Measurements from ENCODE around the gene POU6F2.

Gene POU6F2

GRCh38 chr7:39158367-39158766 is 180.7 kb downstream of the POU6F2 start:
- H3K27ac ChIP-seq (ENCODE audit: low read length), result no peak overlapping the region
- H2AFZ ChIP-seq (ENCODE audit: low read length), result no peak overlapping the region
- H3K4me3 ChIP-seq (ENCODE audit: low read length), result no peak overlapping the region
- no peak overlapping the region for H3K9ac ChIP-seq (ENCODE audit: low read length)
- no peak for TF ChIP-seq EZH2phosphoT487 (IDR thresholded peaks at IDR 0.05; ENCODE audit: low read length)
- no peak for TF ChIP-seq EZH2 (optimal IDR thresholded peaks at IDR 0.05; ENCODE audit: low read depth, low read length)
- no peak for TF ChIP-seq CTCF (IDR thresholded peaks at IDR 0.05; ENCODE audit: low read length)
- H3K79me2 ChIP-seq (ENCODE audit: low read length), result no peaks in the 10 kb centered on the region
- H3F3A ChIP-seq (ENCODE audit: insufficient read depth, low read length), result no peaks in the 10 kb centered on the region
- H3K4me2 ChIP-seq (ENCODE audit: low read depth, low read length), result no peak overlapping the region
- H3K9me2 ChIP-seq (replicated peaks; ENCODE audit: insufficient read depth, low read length), result no peaks in the 10 kb centered on the region
- H3K27me3 ChIP-seq (replicated peaks; ENCODE audit: insufficient read depth, low read length), result no peaks in the 10 kb centered on the region
- H3K36me3 ChIP-seq (replicated peaks; ENCODE audit: insufficient read depth, low read length), result no peaks in the 10 kb centered on the region
- no peaks in the 10 kb centered on the region for H3K4me1 ChIP-seq (ENCODE audit: low read length)
- no peaks in the 10 kb centered on the region for H4K20me1 ChIP-seq (ENCODE audit: insufficient read depth, low read length)
- no peaks in the 10 kb centered on the region for H3K9me3 ChIP-seq (replicated peaks; ENCODE audit: insufficient read depth, low read length)
- no peak for DNase-seq

GRCh38 chr7:39161903-39162302 is 184.2 kb downstream of the POU6F2 start:
- Histone ChIP-seq H3K4me2 (ENCODE audit: low read depth, low read length) (no peak overlapping the region), H3K9me3 (replicated peaks; ENCODE audit: insufficient read depth, low read length) (no peaks in the 10 kb centered on the region), H3K4me3 (ENCODE audit: low read length) (no peak overlapping the region), H3K27ac (ENCODE audit: low read length) (no peak overlapping the region), H3K9ac (ENCODE audit: low read length) (no peak overlapping the region), H4K20me1 (ENCODE audit: insufficient read depth, low read length) (no peaks in the 10 kb centered on the region), H3K36me3 (replicated peaks; ENCODE audit: insufficient read depth, low read length) (no peaks in the 10 kb centered on the region), H3K27me3 (replicated peaks; ENCODE audit: insufficient read depth, low read length) (no peaks in the 10 kb centered on the region), H3K4me1 (ENCODE audit: low read length) (no peaks in the 10 kb centered on the region), H3F3A (ENCODE audit: insufficient read depth, low read length) (no peaks in the 10 kb centered on the region), H3K79me2 (ENCODE audit: low read length) (no peaks in the 10 kb centered on the region), H2AFZ (ENCODE audit: low read length) (no peak overlapping the region), H3K9me2 (replicated peaks; ENCODE audit: insufficient read depth, low read length) (no peaks in the 10 kb centered on the region)
- TF ChIP-seq EZH2 (optimal IDR thresholded peaks at IDR 0.05; ENCODE audit: low read depth, low read length), result no peak
- TF ChIP-seq EZH2phosphoT487 (IDR thresholded peaks at IDR 0.05; ENCODE audit: low read length), result no peak
- no peak for TF ChIP-seq CTCF (IDR thresholded peaks at IDR 0.05; ENCODE audit: low read length)
- DNase-seq, result no peak

- no peaks in the 10 kb centered on the region for H4K20me1 ChIP-seq (ENCODE audit: insufficient read depth, low read length)
- H3K27me3 ChIP-seq (replicated peaks; ENCODE audit: insufficient read depth, low read length), result no peaks in the 10 kb centered on the region
- no peak for DNase-seq
- H2AFZ ChIP-seq (ENCODE audit: low read length), result no peak overlapping the region
- H3K27ac ChIP-seq (ENCODE audit: low read length), result no peak overlapping the region
- no peak overlapping the region for H3K4me2 ChIP-seq (ENCODE audit: low read depth, low read length)
- H3K9me2 ChIP-seq (replicated peaks; ENCODE audit: insufficient read depth, low read length), result no peaks in the 10 kb centered on the region
- no peak overlapping the region for H3K4me3 ChIP-seq (ENCODE audit: low read length)
- no peaks in the 10 kb centered on the region for H3K79me2 ChIP-seq (ENCODE audit: low read length)
- no peak overlapping the region for H3K9ac ChIP-seq (ENCODE audit: low read length)
- TF ChIP-seq EZH2phosphoT487 (IDR thresholded peaks at IDR 0.05; ENCODE audit: low read length) (no peak), EZH2 (optimal IDR thresholded peaks at IDR 0.05; ENCODE audit: low read depth, low read length) (no peak), CTCF (IDR thresholded peaks at IDR 0.05; ENCODE audit: low read length) (no peak)
- no peaks in the 10 kb centered on the region for H3K36me3 ChIP-seq (replicated peaks; ENCODE audit: insufficient read depth, low read length)
- H3K4me1 ChIP-seq (ENCODE audit: low read length), result no peaks in the 10 kb centered on the region
- no peaks in the 10 kb centered on the region for H3K9me3 ChIP-seq (replicated peaks; ENCODE audit: insufficient read depth, low read length)
- no peaks in the 10 kb centered on the region for H3F3A ChIP-seq (ENCODE audit: insufficient read depth, low read length)
These were observed 187.2 kb downstream of the POU6F2 start for GRCh38 chr7:39164887-39165286.
